GM15510 (cell line): Measurements from ENCODE around the gene NDUFA3.

Source experiments
- POLR2A ChIP-seq: IDR thresholded peaks from 3 replicates; pipeline ENCODE4 v1.6.1; 2011; ENCODE audit warnings: borderline replicate concordance; ENCODE audit not compliant: insufficient read length; ENCODE audit errors: extremely low read depth

The NDUFA3 gene

DNA sequence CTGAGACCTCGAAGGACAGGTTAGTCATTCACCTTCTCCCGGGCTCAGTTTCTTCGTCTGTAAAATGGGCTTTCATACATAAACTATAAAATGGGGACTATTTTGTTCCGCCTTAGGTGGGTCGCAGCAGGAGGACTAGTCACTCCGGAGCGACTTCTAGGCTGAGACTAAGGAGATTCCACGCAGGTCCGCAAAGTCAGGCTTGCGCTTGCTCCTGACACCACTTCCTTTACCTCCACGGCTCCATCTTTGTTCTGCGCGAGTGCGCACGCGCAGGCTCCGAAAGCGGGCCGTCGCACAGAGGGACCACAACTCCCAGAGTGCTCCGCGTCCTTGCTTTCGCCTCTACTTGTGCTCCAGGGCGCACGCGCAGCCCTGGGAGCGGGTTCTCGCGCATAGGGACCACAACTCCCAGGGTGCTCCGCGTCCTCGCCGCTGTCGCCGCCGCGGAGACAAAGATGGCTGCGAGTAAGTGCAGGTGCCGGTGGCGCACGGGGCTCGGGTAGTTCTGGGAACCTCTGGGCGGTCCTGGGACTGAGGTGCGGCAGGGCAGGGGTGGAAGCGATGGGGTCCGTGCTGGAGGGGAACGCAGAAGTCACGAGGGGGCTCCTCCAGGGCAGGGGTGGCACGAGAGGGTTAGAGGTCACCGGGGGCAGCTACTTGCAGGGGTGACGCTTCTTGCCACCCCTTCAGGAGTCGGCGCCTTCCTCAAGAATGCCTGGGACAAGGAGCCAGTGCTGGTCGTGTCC lies at the start of gene NDUFA3:
NDUFA3 (plus strand) TSS at position 435 of the 749 bp plus-strand sequence; CDS start at position 459, 24 bp downstream.
- peak; percentile 83 for TF ChIP-seq POLR2A

GRCh38 chr19:54062643-54063042 lies 40.0 kb upstream of the NDUFA3 start:
- no peak for TF ChIP-seq POLR2A

DNA sequence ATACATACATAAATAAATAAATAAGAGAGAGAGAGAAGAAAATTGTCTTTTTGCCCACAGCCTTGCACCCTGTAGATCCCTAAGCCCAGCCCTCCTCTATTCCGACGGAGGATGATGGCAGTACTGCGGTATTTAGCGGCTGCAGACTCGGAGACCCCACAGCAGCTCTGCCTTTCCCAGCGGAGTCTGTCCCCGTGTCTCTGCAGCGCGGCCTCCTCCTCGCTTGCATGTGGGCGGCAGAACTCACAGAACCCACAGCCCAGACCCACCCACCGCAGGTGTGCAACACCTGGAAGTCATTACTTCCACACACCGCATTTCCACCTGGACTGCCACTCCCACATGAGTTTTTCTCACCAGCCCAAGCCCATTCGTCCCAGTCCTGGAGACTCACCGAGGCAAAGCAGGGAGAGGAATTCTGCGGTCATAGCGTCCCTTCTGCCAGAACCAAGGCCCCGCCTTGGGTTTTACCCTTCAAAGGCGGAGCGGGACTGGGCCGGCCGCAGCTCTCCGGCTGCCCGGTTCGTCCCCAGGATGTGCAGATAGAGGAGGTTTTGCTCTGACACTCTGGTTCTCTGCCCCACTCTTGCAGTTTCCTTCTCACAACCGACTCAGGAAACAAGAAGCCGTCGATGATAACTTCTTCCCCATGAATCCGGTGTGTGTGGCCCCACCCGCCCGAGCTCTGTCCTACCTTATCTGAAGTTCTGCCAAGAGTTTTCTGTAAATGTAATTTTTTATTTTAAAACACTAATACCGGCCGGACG lies 39.1 kb upstream of the NDUFA3 start, which contains the start of gene VSTM1:
VSTM1 (minus strand) TSS at position 548 of the 767 bp plus-strand sequence; CDS start at position 428, 120 bp downstream.
- TF ChIP-seq POLR2A: no peak

DNA sequence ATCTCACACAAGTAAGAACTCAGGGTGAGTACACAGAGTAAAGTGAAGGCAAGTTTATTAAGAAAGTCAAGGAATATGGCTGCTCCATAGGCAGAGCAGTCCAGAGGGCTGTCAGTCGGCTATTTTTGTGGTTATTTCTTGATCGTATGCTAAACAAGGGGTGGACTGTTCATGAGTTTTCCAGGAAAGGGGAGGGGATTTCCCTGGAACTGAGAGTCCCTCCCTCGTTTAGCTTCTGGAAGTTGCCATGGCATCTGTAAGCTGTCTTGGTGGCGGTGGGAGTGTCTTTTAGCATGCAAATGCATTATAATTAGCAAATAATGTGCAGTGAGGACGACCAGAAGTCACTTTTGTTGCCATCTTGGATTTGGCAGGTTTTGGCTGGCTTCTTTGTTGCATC lies 33.2 kb upstream of the NDUFA3 start:
- no peak for TF ChIP-seq POLR2A

DNA sequence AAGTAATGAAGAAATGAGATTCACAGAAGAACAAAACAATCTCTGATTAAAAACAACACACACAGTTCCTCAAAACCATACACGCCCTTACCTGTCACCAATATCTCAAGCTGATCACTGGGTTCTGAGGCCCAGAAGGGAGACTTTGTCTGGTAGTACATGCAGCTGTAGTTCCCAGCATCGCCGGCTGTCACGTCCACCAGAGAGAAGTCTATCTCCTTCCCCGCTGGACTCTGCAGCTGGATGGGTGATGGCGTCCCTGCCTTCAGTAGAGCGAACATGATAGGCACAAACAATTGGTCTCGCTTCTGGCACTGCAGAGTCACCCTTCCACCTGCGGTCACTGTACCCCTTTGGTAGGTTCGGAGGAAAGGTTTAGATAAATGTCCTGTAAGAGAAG lies 28.8 kb upstream of the NDUFA3 start:
- no peak for TF ChIP-seq POLR2A

DNA sequence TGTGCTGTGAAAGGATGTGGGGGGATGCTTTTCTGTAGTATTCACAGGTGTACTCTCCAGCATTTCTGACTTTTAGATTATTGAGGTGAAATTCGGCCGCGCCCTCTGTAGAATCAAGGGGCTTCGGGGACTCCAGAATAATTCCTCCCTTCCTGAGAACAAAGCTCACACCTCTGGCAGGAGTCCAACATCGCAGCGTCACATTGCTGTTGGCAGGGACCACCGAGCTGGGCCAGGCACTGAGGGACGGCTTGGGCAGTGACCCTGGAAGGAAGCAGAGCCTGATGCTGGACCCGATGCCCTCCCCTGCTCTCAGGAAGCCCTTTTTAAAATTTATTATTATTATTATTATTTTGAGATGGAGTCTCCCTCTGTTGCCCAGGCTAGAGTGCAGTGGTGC lies 27.8 kb upstream of the NDUFA3 start:
- no peak for TF ChIP-seq POLR2A

DNA sequence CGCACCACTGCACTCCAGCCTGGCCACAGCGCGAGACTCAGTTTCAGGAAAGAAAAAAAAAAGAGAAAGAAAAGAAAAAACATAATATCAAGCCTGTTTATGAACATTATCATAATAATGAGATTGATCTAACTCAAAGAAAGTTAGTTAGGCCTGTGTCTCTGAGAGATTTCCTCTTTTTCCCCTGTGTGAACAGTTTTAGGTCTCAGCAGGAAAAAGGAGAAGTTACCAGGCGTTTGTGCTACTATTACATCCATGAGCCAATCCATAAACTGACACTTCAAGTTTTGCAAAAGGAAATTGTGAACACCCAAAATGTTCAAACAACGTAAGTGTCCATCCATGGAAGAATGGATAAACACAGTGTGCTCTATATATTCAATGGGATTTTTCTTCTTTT lies 25.3 kb upstream of the NDUFA3 start:
- no peak for TF ChIP-seq POLR2A

GRCh38 chr19:54081032-54081431 lies 21.6 kb upstream of the NDUFA3 start, which contains the start of gene TARM1:
Gene TARM1, minus strand, starts transcription at chr19:54081365. Its CDS starts 25 bp downstream, at chr19:54081340.
- TF ChIP-seq POLR2A: no peak

GRCh38 chr19:54084410-54084809 lies 18.2 kb upstream of the NDUFA3 start:
- no peak for TF ChIP-seq POLR2A

GRCh38 chr19:54094426-54095000 lies 8.1 kb upstream of the NDUFA3 start:
- TF ChIP-seq POLR2A: no peak

DNA sequence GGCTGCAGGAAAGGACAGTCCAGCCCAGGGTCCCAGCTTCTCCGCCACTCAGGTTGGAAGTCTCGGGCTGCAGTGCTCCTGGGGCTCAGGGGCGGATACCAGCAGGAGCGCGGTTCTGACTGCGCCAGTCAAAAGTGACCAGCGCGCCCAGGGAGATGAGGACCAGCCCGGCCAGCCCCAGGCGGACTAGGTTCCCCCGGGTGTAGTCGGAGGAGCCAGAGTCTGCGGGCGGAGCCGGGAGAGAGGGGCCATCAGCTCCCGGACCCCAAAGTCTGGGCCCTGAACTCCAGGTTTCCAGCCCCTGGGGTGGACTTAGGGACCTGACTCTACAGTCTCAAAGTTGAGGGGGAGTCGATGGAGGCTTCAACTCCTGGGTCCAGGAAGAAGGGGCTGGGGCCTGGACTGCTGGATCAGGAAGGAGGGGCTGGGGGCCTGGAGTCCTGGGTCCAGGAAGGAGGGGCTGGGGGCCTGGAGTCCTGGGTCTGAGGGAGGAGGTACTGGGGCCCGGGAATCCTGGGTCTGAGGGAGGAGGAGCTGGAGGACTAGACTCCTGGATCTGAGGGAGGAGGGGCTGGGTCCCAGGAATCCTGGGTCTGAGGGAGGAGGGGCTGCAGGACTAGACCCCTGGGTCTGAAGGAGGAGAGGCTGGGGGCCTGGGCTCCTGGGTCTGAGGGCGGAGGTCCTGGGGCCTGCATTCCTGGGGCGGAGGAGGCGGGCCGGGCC lies 7.4 kb upstream of the NDUFA3 start:
- no peak for TF ChIP-seq POLR2A

GRCh38 chr19:54096617-54097106 lies 6.0 kb upstream of the NDUFA3 start:
- no peak for TF ChIP-seq POLR2A

GRCh38 chr19:54099190-54099902 lies 3.3 kb upstream of the NDUFA3 start:
- TF ChIP-seq POLR2A: no peak

GRCh38 chr19:54100561-54100960 lies 2.1 kb upstream of the NDUFA3 start, which contains the start of gene OSCAR:
Gene OSCAR, minus strand, starts transcription at chr19:54100803. Its CDS starts 11 bp downstream, at chr19:54100792.
- no peak for TF ChIP-seq POLR2A
